K562 (cell line): ENCODE data around the gene HGS. TPM values are rescaled to one million over a fixed set of nuclear protein-coding genes. Genes with fewer than 3 reads are reported as not detected.
A peak's percentile ranks its signal among the peaks of the same experiment; 100 is the strongest.

ENCODE experiments used
- ATAC-seq: fragments of 200-7000 bp; cut with Tn5 transposase; 3 replicates; pipeline ENCODE4 v1.9.1; 2020; ENCODE audit warnings: moderate library complexity
- BruUV-seq: library from RNA; stranded (reverse); fragments of 400-500 nt; replicated peaks from 2 replicates; lab custom pipeline; 2021; lab: Mats Ljungman, UMichigan
- CTCF ChIA-PET: fragments of 300-600 bp; formaldehyde crosslinking; extraction: SDS; loops from one replicate; lab custom pipeline; 2021; ENCODE audit warnings: low intra/inter-chr PET ratio; lab: Yijun Ruan, JAX
- POLR2A ChIA-PET: fragments of 300-600, 350-650 bp; sonication (Branson Sonifier 250); formaldehyde crosslinking; extraction: SDS; loops from one replicate; lab custom pipeline; 2021; ENCODE audit warnings: antibody characterized with exemption, inconsistent platforms; lab: Yijun Ruan, JAX
- DNase-seq, 4 experiments: peaks; one replicate each; pipeline versions ENCODE4 v3.0.0 to v3.0.0-alpha.2; 2011 to 2018; ENCODE audit warnings: low spot score in 3 of 4, mixed read lengths in 3 of 4; ENCODE audit errors: extremely low read depth in 1 of 4
- FAIRE-seq: peaks from 2 replicates; lab custom pipeline; 2011; peaks lifted over from hg19 to GRCh38; lab: Jason Lieb, UNC
- H2AFZ ChIP-seq: 2 replicates; pipeline ENCODE4 v1.6.0; 2011; ENCODE audit warnings: low read depth, low read length, control low read depth, inconsistent platforms
- H3K27ac ChIP-seq: fragments of 200-600 bp; 3 replicates; pipeline ENCODE4 v1.8.0; 2011; ENCODE audit warnings: low read depth, mild to moderate bottlenecking, control low read depth, inconsistent platforms, low read length, moderate library complexity, mixed read lengths; ENCODE audit errors: extremely low read depth
- H3K27me3 ChIP-seq, 2 experiments: fragments of 300-600 bp in 1 of 2; 2 replicates in 1 of 2; 3 replicates in 1 of 2; pipeline versions ENCODE4 v1.6.0 to v1.8.0; 2011; ENCODE audit warnings: inconsistent platforms in 2 of 2, low read length in 2 of 2, mild to moderate bottlenecking in 1 of 2, mixed read lengths in 1 of 2, moderate library complexity in 1 of 2; ENCODE audit not compliant: control insufficient read depth in 2 of 2, insufficient read depth in 2 of 2
- H3K36me3 ChIP-seq: fragments of 300-600 bp; 3 replicates; pipeline ENCODE4 v1.8.0; 2011; ENCODE audit warnings: mild to moderate bottlenecking, low read length, inconsistent platforms; ENCODE audit not compliant: control insufficient read depth, insufficient read depth
- H3K4me1 ChIP-seq, 2 experiments: fragments of 200-600 bp in 1 of 2; replicated peaks in 1 of 2; 2 replicates in 1 of 2; 3 replicates in 1 of 2; pipeline versions ENCODE4 v1.5.1 to v1.8.0; 2011; ENCODE audit warnings: inconsistent platforms in 2 of 2, low read length in 2 of 2, mild to moderate bottlenecking in 1 of 2, mixed read lengths in 1 of 2, moderate library complexity in 1 of 2; ENCODE audit not compliant: control insufficient read depth in 2 of 2, insufficient read depth in 2 of 2
- H3K4me2 ChIP-seq: 2 replicates; pipeline ENCODE4 v1.6.1; 2011; ENCODE audit warnings: low read length, control low read depth, inconsistent platforms, mixed read lengths; ENCODE audit not compliant: insufficient read depth
- H3K4me3 ChIP-seq: fragments of 200-600 bp; sonication (generic), shearing (Covaris generic); 2 replicates; pipeline ENCODE4 v1.5.1; 2016; ENCODE audit warnings: control low read depth, inconsistent platforms
- H3K79me2 ChIP-seq: fragments of 200-600 bp; 3 replicates; pipeline ENCODE4 v1.8.0; 2011; ENCODE audit warnings: low read length, inconsistent platforms; ENCODE audit not compliant: control insufficient read depth, insufficient read depth
- H3K9ac ChIP-seq, 2 experiments: 2 replicates each; pipeline versions ENCODE4 v1.6.0 to v1.6.1; 2011; ENCODE audit warnings: low read depth in 2 of 2, low read length in 2 of 2, control low read depth in 1 of 2, inconsistent platforms in 1 of 2, mild to moderate bottlenecking in 1 of 2, mixed read lengths in 1 of 2; ENCODE audit not compliant: insufficient read depth in 1 of 2
- H3K9me1 ChIP-seq: one replicate; pipeline ENCODE4 v1.6.0; 2011; ENCODE audit warnings: inconsistent platforms, mild to moderate bottlenecking, low read length, moderate library complexity; ENCODE audit not compliant: control insufficient read depth, insufficient read depth
- H3K9me3 ChIP-seq: replicated peaks from 2 replicates; pipeline ENCODE4 v1.5.1; 2011; ENCODE audit warnings: low read depth, low read length, inconsistent platforms; ENCODE audit not compliant: control insufficient read depth, insufficient read depth
- H4K20me1 ChIP-seq: replicated peaks from 2 replicates; pipeline ENCODE4 v1.6.1; 2011; ENCODE audit warnings: low read length, inconsistent platforms, mixed read lengths; ENCODE audit not compliant: control insufficient read depth, insufficient read depth
- EGR1 ChIP-seq: fragments of 450-650 bp; conservative IDR thresholded peaks from 2 replicates; pipeline ENCODE4 v1.6.1; 2017; ENCODE audit warnings: mild to moderate bottlenecking
- HCFC1 ChIP-seq: IDR thresholded peaks from 2 replicates; pipeline ENCODE4 v1.6.1; 2012; ENCODE audit warnings: low read depth, low read length, improper control_type of control experiment
- MECOM ChIP-seq: fragments of 250-450 bp; sonication (Bioruptor Pico); IDR thresholded peaks from 2 replicates; pipeline ENCODE4 v1.8.0; 2022; ENCODE audit warnings: inconsistent platforms
- ZNF785 ChIP-seq: fragments of 250-450 bp; sonication (Bioruptor Pico); IDR thresholded peaks from 2 replicates; pipeline ENCODE4 v1.4.0; 2020; ENCODE audit warnings: mild to moderate bottlenecking
- WGBS: fragments of 100-300 bp; shearing (Covaris generic); methylation state at CpG from one replicate; pipeline ENCODE4 v1.1.6; 2016; ENCODE audit warnings: low coverage, mixed read lengths; ENCODE audit not compliant: insufficient coverage; ENCODE audit errors: missing lambda C conversion rate; 5-methylcytosine and 5-hydroxymethylcytosine counted together
- in situ Hi-C: fragments of 300-500 bp; cut with MboI; formaldehyde crosslinking; loops from 4 replicates; pipeline ENCODE4 v1.15.0; 2018; ENCODE audit warnings: inconsistent platforms, mixed read lengths
- intact Hi-C: fragments of 100-400 bp; cut with micrococcal nuclease; formaldehyde crosslinking; loops from 2 replicates; pipeline ENCODE4 v1.14.2; 2022
- polyA plus RNA-seq, 8 experiments: library from polyadenylated mRNA; depleted of rRNA in 4 of 8; stranded (reverse) in 5 of 8; unstranded in 3 of 8; fragments of >200 nt; fragmentation: Nextera tagmentation in 2 of 8; fragmentation: Illumina TruSeq in 1 of 8; extraction: Ambion mirVana in 2 of 8; extraction: Trizol in 1 of 8; gene quantifications; 2 replicates each; pipeline versions ENCODE4 v1.2.1 to v1.2.3, GENCODE V29; 2011 to 2014; ENCODE audit warnings: inconsistent platforms in 1 of 8, missing spikeins in 1 of 8
- total RNA-seq, 7 experiments: library from RNA; depleted of rRNA in 6 of 7; stranded (reverse); fragments of >200 nt in 6 of 7; fragmentation: Illumina TruSeq in 2 of 7; extraction: Trizol in 2 of 7; gene quantifications; 2 replicates each; pipeline versions ENCODE4 v1.2.1 to v1.2.3, GENCODE V29; 2011 to 2021; ENCODE audit warnings: low replicate concordance in 1 of 7
- TF ChIP-seq, protein P1 (sequence below): fragments of 250-450 bp; sonication (Bioruptor Pico); IDR thresholded peaks from 2 replicates; pipeline ENCODE4 v1.6.1; 2021; ENCODE audit warnings: mild to moderate bottlenecking

The HGS gene
- total and polyA plus RNA-seq, 9 of the 15 experiments (the other 6 are each of a cell fraction or from before 2014, with no cell fraction given): 3.9 to 176 (median 77.1) TPM

GRCh38 chr17:81644496-81644895 is 39.3 kb upstream of the HGS start:
- no peak overlapping the region; the same call in 1 of the 2 replicates for H3K4me2 ChIP-seq
- ATAC-seq: peak; percentile 58
- no peak overlapping the region for H3K27ac ChIP-seq
- no peaks in the 10 kb centered on the region for H3K27me3 ChIP-seq
- TF ChIP-seq, protein P1, sequence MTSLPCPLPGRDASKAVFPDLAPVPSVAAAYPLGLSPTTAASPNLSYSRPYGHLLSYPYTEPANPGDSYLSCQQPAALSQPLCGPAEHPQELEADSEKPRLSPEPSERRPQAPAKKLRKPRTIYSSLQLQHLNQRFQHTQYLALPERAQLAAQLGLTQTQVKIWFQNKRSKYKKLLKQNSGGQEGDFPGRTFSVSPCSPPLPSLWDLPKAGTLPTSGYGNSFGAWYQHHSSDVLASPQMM (CRISPR knock-in tag): no peak
- TF ChIP-seq EGR1: peak; percentile 91
- no peak for TF ChIP-seq HCFC1
- no peak for TF ChIP-seq MECOM
- no peak for TF ChIP-seq ZNF785 (CRISPR knock-in tag)
- no peaks in the 10 kb centered on the region for H3K36me3 ChIP-seq
- in situ Hi-C loops: no loop called here
- H3K9me3 ChIP-seq: peaks cover 4% of the 10 kb centered on the region
- H4K20me1 ChIP-seq: no peaks in the 10 kb centered on the region
- WGBS: 63% methylated on average over 8 of the region's 15 CpGs
- H2AFZ ChIP-seq: peak overlapping the region; percentile 29; the same call in 1 of the 2 replicates
- CTCF ChIA-PET: no interaction called here
- H3K4me1 ChIP-seq: peaks cover 22 to 58% of the 10 kb centered on the region in 2 experiments; a peak in 4 of 5 replicates
- peak overlapping the region in 1 of 2 experiments; percentile 88; a peak in 2 of 4 replicates for H3K9ac ChIP-seq
- no peaks in the 10 kb centered on the region for H3K9me1 ChIP-seq
- no peak for FAIRE-seq
- no peaks in the 10 kb centered on the region for H3K79me2 ChIP-seq
- DNase-seq: peak in 3 of 4 experiments; percentile 54 to 65 (median 60)
- H3K4me3 ChIP-seq: no peak overlapping the region
- no TSS peak for BruUV-seq
- intact Hi-C loops: no loop called here
- POLR2A ChIA-PET: interaction anchor here (1.0 kb wide), 1 partner anchor 8 kb away, joined by 3 read pairs; no protein-coding TSS in a partner anchor
